Caco-2 (cell line): Measurements from ENCODE around the gene PIK3C3. TPM values are rescaled to one million over a fixed set of nuclear protein-coding genes. Genes with fewer than 3 reads are reported as not detected.

Source experiments
- BruUV-seq: library from RNA; stranded (reverse); fragments of 400-500 nt; replicated peaks from 2 replicates; lab custom pipeline; 2021; lab: Mats Ljungman, UMichigan
- CTCF ChIA-PET: fragments of 300-600 bp; sonication (Branson Sonifier 250); formaldehyde crosslinking; loops from one replicate; lab custom pipeline; 2022; ENCODE audit warnings: antibody characterized with exemption; lab: Charles Lee
- POLR2A ChIA-PET: fragments of 300-600 bp; sonication (Branson Sonifier 250); formaldehyde crosslinking; loops from one replicate; lab custom pipeline; 2022; ENCODE audit warnings: antibody characterized with exemption; lab: Charles Lee
- DNase-seq, 2 experiments: peaks; one replicate each; pipeline versions ENCODE4 v3.0.0 to v3.0.0-alpha.2; 2020 to 2022
- H3K27me3 ChIP-seq: replicated peaks from 2 replicates; pipeline ENCODE4 v1.6.0; 2011; ENCODE audit warnings: low read length; ENCODE audit not compliant: control insufficient read depth, insufficient read depth
- H3K36me3 ChIP-seq: 2 replicates; pipeline ENCODE4 v1.5.1; 2011; ENCODE audit warnings: low read length; ENCODE audit not compliant: control insufficient read depth, insufficient read depth
- H3K4me1 ChIP-seq: fragments of 250-450 bp; sonication (Bioruptor Pico); 2 replicates; pipeline ENCODE4 v1.5.1; 2020; ENCODE audit warnings: mild to moderate bottlenecking
- H3K4me3 ChIP-seq: 2 replicates; pipeline ENCODE4 v1.5.1; 2011; ENCODE audit warnings: low read depth, mild to moderate bottlenecking, control low read depth, low read length
- H3K9me3 ChIP-seq: fragments of 250-450 bp; sonication (Bioruptor Pico); 2 replicates; pipeline ENCODE4 v1.5.1; 2020; ENCODE audit warnings: mild to moderate bottlenecking, moderate library complexity
- H3K27ac Mint-ChIP-seq: one replicate; pipeline ENCODE4 v1.8.0; 2022; ENCODE audit warnings: mixed read lengths; ENCODE audit not compliant: unreplicated experiment
- H3K27me3 Mint-ChIP-seq: one replicate; pipeline ENCODE4 v1.8.0; 2022; ENCODE audit warnings: mixed read lengths; ENCODE audit not compliant: insufficient read depth, unreplicated experiment
- H3K36me3 Mint-ChIP-seq: one replicate; pipeline ENCODE4 v1.8.0; 2022; ENCODE audit warnings: mild to moderate bottlenecking, mixed read lengths; ENCODE audit not compliant: insufficient read depth, unreplicated experiment
- H3K4me1 Mint-ChIP-seq: one replicate; pipeline ENCODE4 v1.8.0; 2022; ENCODE audit warnings: low read depth, mixed read lengths; ENCODE audit not compliant: unreplicated experiment
- H3K4me3 Mint-ChIP-seq: one replicate; pipeline ENCODE4 v1.8.0; 2022; ENCODE audit warnings: mild to moderate bottlenecking, moderate library complexity, mixed read lengths; ENCODE audit not compliant: unreplicated experiment
- H3K9me3 Mint-ChIP-seq: one replicate; pipeline ENCODE4 v1.8.0; 2022; ENCODE audit warnings: mixed read lengths; ENCODE audit not compliant: unreplicated experiment
- CTCF ChIP-seq, 2 experiments: fragments of 200-600 bp in 1 of 2; IDR thresholded peaks; 1 replicate in 1 of 2; 2 replicates in 1 of 2; pipeline versions ENCODE4 v1.5.1 to v1.8.0; 2011 to 2022; ENCODE audit warnings: antibody characterized with exemption in 1 of 2, control low read depth in 1 of 2, inconsistent platforms in 1 of 2, low read depth in 1 of 2, low read length in 1 of 2, mild to moderate bottlenecking in 1 of 2, moderate library complexity in 1 of 2; ENCODE audit not compliant: insufficient read depth in 1 of 2, severe bottlenecking in 1 of 2, unreplicated experiment in 1 of 2
- intact Hi-C: fragments of 100-400 bp; cut with micrococcal nuclease; formaldehyde crosslinking; loops from one replicate; pipeline ENCODE4 v1.10.0; 2022; ENCODE audit not compliant: unreplicated experiment
- total RNA-seq: library from RNA; stranded (reverse); gene quantifications from 2 replicates; pipeline ENCODE4 v1.2.3, GENCODE V29; 2022

The PIK3C3 gene
- total RNA-seq, 1 experiment from 2014 or later, result 19.7 TPM

GRCh38 chr18:42051411-42051810 lies 96.4 kb downstream of the PIK3C3 start:
- H3K4me1 Mint-ChIP-seq, result no peaks in the 10 kb centered on the region
- CTCF ChIA-PET, result no interaction called here

GRCh38 chr18:42052122-42052708 lies 97.2 kb downstream of the PIK3C3 start:
- no peak overlapping the region for H3K4me3 Mint-ChIP-seq
- no peaks in the 10 kb centered on the region for H3K36me3 ChIP-seq
- POLR2A ChIA-PET, result no interaction called here
- DNase-seq, result no peak
- intact Hi-C loops, result loop anchor here (2.0 to 5.0 kb wide), 4 partner anchors 223 to 1510 kb away; no protein-coding TSS in a partner anchor
- TF ChIP-seq CTCF (IDR thresholded peaks at IDR 0.05; ENCODE audit: insufficient read depth in 1 of 2, low read depth in 1 of 2, low read length in 1 of 2, severe bottlenecking in 1 of 2, unreplicated experiment in 1 of 2), result peak in 1 of 2 experiments; percentile 8
- no peak overlapping the region for H3K4me3 ChIP-seq
- no peaks in the 10 kb centered on the region for H3K4me1 Mint-ChIP-seq
- no peaks in the 10 kb centered on the region for H3K27me3 ChIP-seq
- BruUV-seq, result no TSS peak
- no peak overlapping the region for H3K27ac Mint-ChIP-seq
- no peaks in the 10 kb centered on the region for H3K9me3 ChIP-seq
- H3K4me1 ChIP-seq, result peaks cover 6% of the 10 kb centered on the region
- no peaks in the 10 kb centered on the region for H3K36me3 Mint-ChIP-seq
- no peaks in the 10 kb centered on the region for H3K27me3 Mint-ChIP-seq
- CTCF ChIA-PET, result no interaction called here
- H3K9me3 Mint-ChIP-seq, result no peaks in the 10 kb centered on the region

More at GRCh38 chr18:42051411-42051810, 96.4 kb downstream of the PIK3C3 start:
- DNase-seq, result no peak
- no peak for TF ChIP-seq CTCF (IDR thresholded peaks at IDR 0.05; ENCODE audit: insufficient read depth in 1 of 2, low read depth in 1 of 2, low read length in 1 of 2, severe bottlenecking in 1 of 2, unreplicated experiment in 1 of 2)
- H3K27me3 Mint-ChIP-seq, result no peaks in the 10 kb centered on the region
- H3K4me1 ChIP-seq, result peaks cover 6% of the 10 kb centered on the region
- BruUV-seq, result no TSS peak
- no peak overlapping the region for H3K27ac Mint-ChIP-seq
- no peaks in the 10 kb centered on the region for H3K36me3 Mint-ChIP-seq
- intact Hi-C loops, result loop anchor here (5.0 kb wide), 2 partner anchors 1221 to 1511 kb away; no protein-coding TSS in a partner anchor
- no peaks in the 10 kb centered on the region for H3K9me3 ChIP-seq
- H3K4me3 ChIP-seq, result no peak overlapping the region
- no peaks in the 10 kb centered on the region for H3K36me3 ChIP-seq
- no peak overlapping the region for H3K4me3 Mint-ChIP-seq
- H3K9me3 Mint-ChIP-seq, result no peaks in the 10 kb centered on the region
- no peaks in the 10 kb centered on the region for H3K27me3 ChIP-seq
- POLR2A ChIA-PET, result no interaction called here

GRCh38 chr18:42053188-42053781 lies 98.3 kb downstream of the PIK3C3 start:
- Histone ChIP-seq H3K9me3 (no peaks in the 10 kb centered on the region), H3K36me3 (no peaks in the 10 kb centered on the region), H3K4me3 (no peak overlapping the region), H3K27me3 (no peaks in the 10 kb centered on the region), H3K4me1 (no peaks in the 10 kb centered on the region)
- BruUV-seq, result no TSS peak
- peak in 1 of 2 experiments; percentile 22 for DNase-seq
- peak; percentile 48 to 57 for TF ChIP-seq CTCF (IDR thresholded peaks at IDR 0.05; ENCODE audit: insufficient read depth in 1 of 2, low read depth in 1 of 2, low read length in 1 of 2, severe bottlenecking in 1 of 2, unreplicated experiment in 1 of 2)
- H3K4me3 Mint-ChIP-seq, result no peak overlapping the region
- intact Hi-C loops, result loop anchor here (2.0 to 5.0 kb wide), 4 partner anchors 222 to 1509 kb away; no protein-coding TSS in a partner anchor
- H3K4me1 Mint-ChIP-seq, result no peaks in the 10 kb centered on the region
- H3K36me3 Mint-ChIP-seq, result no peaks in the 10 kb centered on the region
- H3K9me3 Mint-ChIP-seq, result no peaks in the 10 kb centered on the region
- no peak overlapping the region for H3K27ac Mint-ChIP-seq
- ChIA-PET CTCF (interaction anchor here (0.6 to 1.2 kb wide), 3 partner anchors 25 to 61 kb away, joined by 4 to 5 read pairs (median 4); no protein-coding TSS in a partner anchor), POLR2A (no interaction called here)
- H3K27me3 Mint-ChIP-seq, result no peaks in the 10 kb centered on the region
